ENCODE measurements around the gene SASS6.
A peak's percentile ranks its signal among the peaks of the same experiment; 100 is the strongest.

SASS6 gene

GRCh38 chr1:100146958-100147357 is 14.2 kb upstream of the SASS6 start:
- Histone ChIP-seq H3K27me3 (ENCODE audit: control insufficient read depth, insufficient read depth, low read length) (no peaks in the 10 kb centered on the region), H3K9me3 (ENCODE audit: control insufficient read depth, insufficient read depth, low read length) (no peaks in the 10 kb centered on the region), H3K4me1 (ENCODE audit: control insufficient read depth, insufficient read depth, low read length) (peaks cover 11% of the 10 kb centered on the region; the same call in 1 of the 2 replicates), H3K27ac (ENCODE audit: low read depth, low read length) (no peak overlapping the region), H3K4me3 (ENCODE audit: low read depth, low read length) (no peak overlapping the region), H3K36me3 (ENCODE audit: control insufficient read depth, insufficient read depth, low read length) (peaks cover 75% of the 10 kb centered on the region), H3K9ac (ENCODE audit: low read depth, low read length) (no peak overlapping the region)

GRCh38 chr1:100145116-100145515 is 12.4 kb upstream of the SASS6 start:
- H3K27ac ChIP-seq (ENCODE audit: low read depth, low read length): no peak overlapping the region
- H3K9ac ChIP-seq (ENCODE audit: low read depth, low read length): no peak overlapping the region
- H3K27me3 ChIP-seq (ENCODE audit: control insufficient read depth, insufficient read depth, low read length): no peaks in the 10 kb centered on the region
- H3K4me1 ChIP-seq (ENCODE audit: control insufficient read depth, insufficient read depth, low read length): peaks cover 11% of the 10 kb centered on the region; the same call in 1 of the 2 replicates
- H3K4me3 ChIP-seq (ENCODE audit: low read depth, low read length): no peak overlapping the region
- H3K9me3 ChIP-seq (ENCODE audit: control insufficient read depth, insufficient read depth, low read length): no peaks in the 10 kb centered on the region
- H3K36me3 ChIP-seq (ENCODE audit: control insufficient read depth, insufficient read depth, low read length): peaks cover 88% of the 10 kb centered on the region

- Histone ChIP-seq H3K4me1 (ENCODE audit: control insufficient read depth, insufficient read depth, low read length) (peaks cover 3% of the 10 kb centered on the region; the same call in 1 of the 2 replicates), H3K27ac (ENCODE audit: low read depth, low read length) (no peak overlapping the region), H3K36me3 (ENCODE audit: control insufficient read depth, insufficient read depth, low read length) (peaks cover 96% of the 10 kb centered on the region), H3K27me3 (ENCODE audit: control insufficient read depth, insufficient read depth, low read length) (no peaks in the 10 kb centered on the region), H3K4me3 (ENCODE audit: low read depth, low read length) (no peak overlapping the region), H3K9ac (ENCODE audit: low read depth, low read length) (no peak overlapping the region), H3K9me3 (ENCODE audit: control insufficient read depth, insufficient read depth, low read length) (no peaks in the 10 kb centered on the region)
These were observed 9.6 kb upstream of the SASS6 start for GRCh38 chr1:100142343-100142742.

GRCh38 chr1:100141192-100141591 is 8.5 kb upstream of the SASS6 start:
- Histone ChIP-seq H3K27ac (ENCODE audit: low read depth, low read length) (no peak overlapping the region), H3K36me3 (ENCODE audit: control insufficient read depth, insufficient read depth, low read length) (peaks cover 97% of the 10 kb centered on the region), H3K27me3 (ENCODE audit: control insufficient read depth, insufficient read depth, low read length) (no peaks in the 10 kb centered on the region), H3K9me3 (ENCODE audit: control insufficient read depth, insufficient read depth, low read length) (no peaks in the 10 kb centered on the region), H3K9ac (ENCODE audit: low read depth, low read length) (no peak overlapping the region), H3K4me3 (ENCODE audit: low read depth, low read length) (no peak overlapping the region), H3K4me1 (ENCODE audit: control insufficient read depth, insufficient read depth, low read length) (no peaks in the 10 kb centered on the region)

- H3K4me1 ChIP-seq (ENCODE audit: control insufficient read depth, insufficient read depth, low read length): no peaks in the 10 kb centered on the region
- peaks cover 66% of the 10 kb centered on the region for H3K36me3 ChIP-seq (ENCODE audit: control insufficient read depth, insufficient read depth, low read length)
- H3K4me3 ChIP-seq (ENCODE audit: low read depth, low read length): no peak overlapping the region
These were observed 4.9 kb upstream of the SASS6 start for GRCh38 chr1:100137602-100138001.

GRCh38 chr1:100134872-100135271 is 2.1 kb upstream of the SASS6 start:
- no peak overlapping the region for H3K4me3 ChIP-seq (ENCODE audit: low read depth, low read length)

More at GRCh38 chr1:100137602-100138001, 4.9 kb upstream of the SASS6 start:
- no peaks in the 10 kb centered on the region for H3K27me3 ChIP-seq (ENCODE audit: control insufficient read depth, insufficient read depth, low read length)
- H3K27ac ChIP-seq (ENCODE audit: low read depth, low read length): no peak overlapping the region
- no peak overlapping the region for H3K9ac ChIP-seq (ENCODE audit: low read depth, low read length)
- no peaks in the 10 kb centered on the region for H3K9me3 ChIP-seq (ENCODE audit: control insufficient read depth, insufficient read depth, low read length)

GRCh38 chr1:100131623-100132022 is 1.1 kb downstream of the SASS6 start:
- H3K4me3 ChIP-seq (ENCODE audit: low read depth, low read length): peak overlapping the region; percentile 96
- H3K4me1 ChIP-seq (ENCODE audit: control insufficient read depth, insufficient read depth, low read length): peaks cover 7% of the 10 kb centered on the region; the same call in 1 of the 2 replicates
- peak overlapping the region; percentile 92; the same call in 1 of the 2 replicates for H3K9ac ChIP-seq (ENCODE audit: low read depth, low read length)
- H3K9me3 ChIP-seq (ENCODE audit: control insufficient read depth, insufficient read depth, low read length): no peaks in the 10 kb centered on the region
- H3K36me3 ChIP-seq (ENCODE audit: control insufficient read depth, insufficient read depth, low read length): 0 out of 2 replicates have a peak, but pooled peaks cover 7% of the 10 kb centered on the region
- no peak overlapping the region for H3K27ac ChIP-seq (ENCODE audit: low read depth, low read length)
- H3K27me3 ChIP-seq (ENCODE audit: control insufficient read depth, insufficient read depth, low read length): no peaks in the 10 kb centered on the region

More at GRCh38 chr1:100134872-100135271, 2.1 kb upstream of the SASS6 start:
- Histone ChIP-seq H3K4me1 (ENCODE audit: control insufficient read depth, insufficient read depth, low read length) (peaks cover 7% of the 10 kb centered on the region; the same call in 1 of the 2 replicates), H3K9me3 (ENCODE audit: control insufficient read depth, insufficient read depth, low read length) (no peaks in the 10 kb centered on the region), H3K36me3 (ENCODE audit: control insufficient read depth, insufficient read depth, low read length) (peaks cover 39% of the 10 kb centered on the region), H3K9ac (ENCODE audit: low read depth, low read length) (no peak overlapping the region), H3K27ac (ENCODE audit: low read depth, low read length) (no peak overlapping the region), H3K27me3 (ENCODE audit: control insufficient read depth, insufficient read depth, low read length) (no peaks in the 10 kb centered on the region)

GRCh38 chr1:100130552-100131077 is 2.1 kb downstream of the SASS6 start:
- Histone ChIP-seq H3K27ac (ENCODE audit: low read depth, low read length) (no peak overlapping the region), H3K9ac (ENCODE audit: low read depth, low read length) (no peak overlapping the region), H3K4me3 (ENCODE audit: low read depth, low read length) (no peak overlapping the region), H3K4me1 (ENCODE audit: control insufficient read depth, insufficient read depth, low read length) (peaks cover 7% of the 10 kb centered on the region; the same call in 1 of the 2 replicates), H3K27me3 (ENCODE audit: control insufficient read depth, insufficient read depth, low read length) (no peaks in the 10 kb centered on the region), H3K36me3 (ENCODE audit: control insufficient read depth, insufficient read depth, low read length) (0 out of 2 replicates have a peak, but pooled peaks cover 4% of the 10 kb centered on the region), H3K9me3 (ENCODE audit: control insufficient read depth, insufficient read depth, low read length) (no peaks in the 10 kb centered on the region)

GRCh38 chr1:100127226-100127625 is 5.5 kb downstream of the SASS6 start:
- Histone ChIP-seq H3K4me3 (ENCODE audit: low read depth, low read length) (no peak overlapping the region), H3K9me3 (ENCODE audit: control insufficient read depth, insufficient read depth, low read length) (no peaks in the 10 kb centered on the region), H3K36me3 (ENCODE audit: control insufficient read depth, insufficient read depth, low read length) (peaks cover 23% of the 10 kb centered on the region; the same call in 1 of the 2 replicates), H3K27me3 (ENCODE audit: control insufficient read depth, insufficient read depth, low read length) (no peaks in the 10 kb centered on the region), H3K9ac (ENCODE audit: low read depth, low read length) (no peak overlapping the region), H3K4me1 (ENCODE audit: control insufficient read depth, insufficient read depth, low read length) (peaks cover 7% of the 10 kb centered on the region; the same call in 1 of the 2 replicates), H3K27ac (ENCODE audit: low read depth, low read length) (no peak overlapping the region)

- H3K36me3 ChIP-seq (ENCODE audit: control insufficient read depth, insufficient read depth, low read length): peaks cover 68% of the 10 kb centered on the region
- H3K27ac ChIP-seq (ENCODE audit: low read depth, low read length): no peak overlapping the region
- H3K4me3 ChIP-seq (ENCODE audit: low read depth, low read length): no peak overlapping the region
- no peaks in the 10 kb centered on the region for H3K4me1 ChIP-seq (ENCODE audit: control insufficient read depth, insufficient read depth, low read length)
- no peaks in the 10 kb centered on the region for H3K9me3 ChIP-seq (ENCODE audit: control insufficient read depth, insufficient read depth, low read length)
- no peaks in the 10 kb centered on the region for H3K27me3 ChIP-seq (ENCODE audit: control insufficient read depth, insufficient read depth, low read length)
- no peak overlapping the region for H3K9ac ChIP-seq (ENCODE audit: low read depth, low read length)
These were observed 10.6 kb downstream of the SASS6 start for GRCh38 chr1:100122177-100122576.

GRCh38 chr1:100115524-100115923 is 17.2 kb downstream of the SASS6 start:
- H3K36me3 ChIP-seq (ENCODE audit: control insufficient read depth, insufficient read depth, low read length): peaks cover 65% of the 10 kb centered on the region
- no peak overlapping the region for H3K27ac ChIP-seq (ENCODE audit: low read depth, low read length)
- H3K9me3 ChIP-seq (ENCODE audit: control insufficient read depth, insufficient read depth, low read length): no peaks in the 10 kb centered on the region
- no peaks in the 10 kb centered on the region for H3K27me3 ChIP-seq (ENCODE audit: control insufficient read depth, insufficient read depth, low read length)
- no peak overlapping the region for H3K9ac ChIP-seq (ENCODE audit: low read depth, low read length)
- H3K4me3 ChIP-seq (ENCODE audit: low read depth, low read length): no peak overlapping the region
- no peaks in the 10 kb centered on the region for H3K4me1 ChIP-seq (ENCODE audit: control insufficient read depth, insufficient read depth, low read length)

Data from HUES48 (cell line).